K562 (cell line): ENCODE measurements around the gene ARAP1. TPM values are rescaled to one million over a fixed set of nuclear protein-coding genes. Genes with fewer than 3 reads are reported as not detected.

Source experiments
- ARID1B ChIP-seq: fragments of 450-650 bp; IDR thresholded peaks from 2 replicates; pipeline ENCODE4 v1.6.1; 2016; ENCODE audit warnings: antibody characterized with exemption, mild to moderate bottlenecking, inconsistent platforms
- CBFA2T3 ChIP-seq: fragments of 450-650 bp; IDR thresholded peaks from 2 replicates; pipeline ENCODE4 v1.6.1; 2017
- RBBP5 ChIP-seq: fragments of 200-600 bp; sonication (generic); IDR thresholded peaks from 2 replicates; pipeline ENCODE4 v1.6.1; 2012; ENCODE audit warnings: borderline replicate concordance, mild to moderate bottlenecking, low read length, control low read depth, inconsistent platforms; ENCODE audit not compliant: insufficient read depth, poor library complexity, severe bottlenecking
- RFX1 ChIP-seq: fragments of 450-650 bp; IDR thresholded peaks from 2 replicates; pipeline ENCODE4 v1.6.1; 2016; ENCODE audit warnings: mild to moderate bottlenecking, moderate library complexity
- RFX5 ChIP-seq: IDR thresholded peaks from 2 replicates; pipeline ENCODE4 v1.6.1; 2011; ENCODE audit warnings: low read depth, mild to moderate bottlenecking, improper control_type of control experiment, low read length
- SOX6 ChIP-seq: fragments of 450-650 bp; IDR thresholded peaks from 2 replicates; pipeline ENCODE4 v1.6.1; 2014; ENCODE audit warnings: mild to moderate bottlenecking
- TOE1 ChIP-seq, 2 experiments: fragments of 450-650 bp in 1 of 2; sonication (generic) in 1 of 2; formaldehyde crosslinking in 1 of 2; IDR thresholded peaks; 2 replicates each; pipeline versions ENCODE4 v1.7.1 to v1.8.0; 2016 to 2022; ENCODE audit warnings: borderline replicate concordance in 2 of 2, mild to moderate bottlenecking in 2 of 2, antibody characterized with exemption in 1 of 2, inconsistent platforms in 1 of 2, low read depth in 1 of 2, missing genetic modification reagents in 1 of 2, moderate library complexity in 1 of 2
- ZNF444 ChIP-seq: fragments of 250-450 bp; sonication (Bioruptor Pico); IDR thresholded peaks from 2 replicates; pipeline ENCODE4 v1.4.0; 2020; ENCODE audit warnings: mild to moderate bottlenecking, moderate library complexity
- polyA plus RNA-seq, 8 experiments: library from polyadenylated mRNA; depleted of rRNA in 4 of 8; stranded (reverse) in 5 of 8; unstranded in 3 of 8; fragments of >200 nt; fragmentation: Nextera tagmentation in 2 of 8; fragmentation: Illumina TruSeq in 1 of 8; extraction: Ambion mirVana in 2 of 8; extraction: Trizol in 1 of 8; gene quantifications; 2 replicates each; pipeline versions ENCODE4 v1.2.1 to v1.2.3, GENCODE V29; 2011 to 2014; ENCODE audit warnings: inconsistent platforms in 1 of 8, missing spikeins in 1 of 8
- total RNA-seq, 7 experiments: library from RNA; depleted of rRNA in 6 of 7; stranded (reverse); fragments of >200 nt in 6 of 7; fragmentation: Illumina TruSeq in 2 of 7; extraction: Trizol in 2 of 7; gene quantifications; 2 replicates each; pipeline versions ENCODE4 v1.2.1 to v1.2.3, GENCODE V29; 2011 to 2021; ENCODE audit warnings: low replicate concordance in 1 of 7
- TF ChIP-seq, protein P1 (sequence below): fragments of 450-650 bp; IDR thresholded peaks from 2 replicates; pipeline ENCODE4 v1.6.1; 2016; ENCODE audit warnings: mild to moderate bottlenecking, moderate library complexity
- TF ChIP-seq, protein P2 (sequence below): fragments of 250-450 bp; sonication (Bioruptor Pico); IDR thresholded peaks from 2 replicates; pipeline ENCODE4 v1.4.0; 2020

Gene ARAP1
- total and polyA plus RNA-seq, 9 of the 15 experiments (the other 6 are each of a cell fraction or from before 2014, with no cell fraction given): 0.23 to 67.0 (median 24.6) TPM

DNA sequence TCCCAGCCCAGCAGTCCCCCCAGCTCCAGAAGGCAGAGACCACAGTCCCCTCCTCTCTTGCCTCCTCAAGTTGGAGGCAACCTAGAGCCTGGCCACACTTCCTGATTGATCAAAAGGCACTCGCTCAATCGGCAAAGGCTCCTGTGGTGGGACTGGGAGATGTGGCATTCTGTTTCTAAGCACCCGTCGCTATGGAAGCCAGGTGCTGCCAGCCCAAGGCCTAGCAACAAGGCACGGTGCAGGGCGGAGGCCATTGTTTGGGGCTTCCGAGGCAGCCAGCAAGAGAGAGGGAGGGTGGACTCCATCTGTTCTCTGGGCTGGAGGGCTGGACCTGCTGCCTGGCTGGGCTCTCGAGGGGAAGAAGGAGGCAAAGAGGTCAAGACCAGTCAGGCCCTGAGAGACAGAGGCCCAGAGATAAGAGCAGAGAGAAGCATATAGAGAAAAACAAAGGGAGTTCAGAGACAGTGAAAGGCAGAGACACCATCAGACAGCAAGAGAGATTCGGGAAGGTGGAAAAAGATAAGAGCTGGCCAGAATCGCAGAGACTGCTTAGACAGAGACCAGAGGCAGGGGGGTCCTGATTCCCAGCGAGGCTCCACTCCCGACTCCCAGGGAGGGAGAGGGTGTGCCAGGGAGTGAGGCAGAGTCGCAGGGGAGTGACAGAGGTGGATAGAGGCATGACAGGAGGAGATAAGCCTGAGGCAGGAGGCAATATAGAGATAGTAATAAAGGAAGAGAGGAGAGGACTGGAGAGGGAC, 99.2 kb downstream of the ARAP1 start (continued):
- TF ChIP-seq, protein P1, sequence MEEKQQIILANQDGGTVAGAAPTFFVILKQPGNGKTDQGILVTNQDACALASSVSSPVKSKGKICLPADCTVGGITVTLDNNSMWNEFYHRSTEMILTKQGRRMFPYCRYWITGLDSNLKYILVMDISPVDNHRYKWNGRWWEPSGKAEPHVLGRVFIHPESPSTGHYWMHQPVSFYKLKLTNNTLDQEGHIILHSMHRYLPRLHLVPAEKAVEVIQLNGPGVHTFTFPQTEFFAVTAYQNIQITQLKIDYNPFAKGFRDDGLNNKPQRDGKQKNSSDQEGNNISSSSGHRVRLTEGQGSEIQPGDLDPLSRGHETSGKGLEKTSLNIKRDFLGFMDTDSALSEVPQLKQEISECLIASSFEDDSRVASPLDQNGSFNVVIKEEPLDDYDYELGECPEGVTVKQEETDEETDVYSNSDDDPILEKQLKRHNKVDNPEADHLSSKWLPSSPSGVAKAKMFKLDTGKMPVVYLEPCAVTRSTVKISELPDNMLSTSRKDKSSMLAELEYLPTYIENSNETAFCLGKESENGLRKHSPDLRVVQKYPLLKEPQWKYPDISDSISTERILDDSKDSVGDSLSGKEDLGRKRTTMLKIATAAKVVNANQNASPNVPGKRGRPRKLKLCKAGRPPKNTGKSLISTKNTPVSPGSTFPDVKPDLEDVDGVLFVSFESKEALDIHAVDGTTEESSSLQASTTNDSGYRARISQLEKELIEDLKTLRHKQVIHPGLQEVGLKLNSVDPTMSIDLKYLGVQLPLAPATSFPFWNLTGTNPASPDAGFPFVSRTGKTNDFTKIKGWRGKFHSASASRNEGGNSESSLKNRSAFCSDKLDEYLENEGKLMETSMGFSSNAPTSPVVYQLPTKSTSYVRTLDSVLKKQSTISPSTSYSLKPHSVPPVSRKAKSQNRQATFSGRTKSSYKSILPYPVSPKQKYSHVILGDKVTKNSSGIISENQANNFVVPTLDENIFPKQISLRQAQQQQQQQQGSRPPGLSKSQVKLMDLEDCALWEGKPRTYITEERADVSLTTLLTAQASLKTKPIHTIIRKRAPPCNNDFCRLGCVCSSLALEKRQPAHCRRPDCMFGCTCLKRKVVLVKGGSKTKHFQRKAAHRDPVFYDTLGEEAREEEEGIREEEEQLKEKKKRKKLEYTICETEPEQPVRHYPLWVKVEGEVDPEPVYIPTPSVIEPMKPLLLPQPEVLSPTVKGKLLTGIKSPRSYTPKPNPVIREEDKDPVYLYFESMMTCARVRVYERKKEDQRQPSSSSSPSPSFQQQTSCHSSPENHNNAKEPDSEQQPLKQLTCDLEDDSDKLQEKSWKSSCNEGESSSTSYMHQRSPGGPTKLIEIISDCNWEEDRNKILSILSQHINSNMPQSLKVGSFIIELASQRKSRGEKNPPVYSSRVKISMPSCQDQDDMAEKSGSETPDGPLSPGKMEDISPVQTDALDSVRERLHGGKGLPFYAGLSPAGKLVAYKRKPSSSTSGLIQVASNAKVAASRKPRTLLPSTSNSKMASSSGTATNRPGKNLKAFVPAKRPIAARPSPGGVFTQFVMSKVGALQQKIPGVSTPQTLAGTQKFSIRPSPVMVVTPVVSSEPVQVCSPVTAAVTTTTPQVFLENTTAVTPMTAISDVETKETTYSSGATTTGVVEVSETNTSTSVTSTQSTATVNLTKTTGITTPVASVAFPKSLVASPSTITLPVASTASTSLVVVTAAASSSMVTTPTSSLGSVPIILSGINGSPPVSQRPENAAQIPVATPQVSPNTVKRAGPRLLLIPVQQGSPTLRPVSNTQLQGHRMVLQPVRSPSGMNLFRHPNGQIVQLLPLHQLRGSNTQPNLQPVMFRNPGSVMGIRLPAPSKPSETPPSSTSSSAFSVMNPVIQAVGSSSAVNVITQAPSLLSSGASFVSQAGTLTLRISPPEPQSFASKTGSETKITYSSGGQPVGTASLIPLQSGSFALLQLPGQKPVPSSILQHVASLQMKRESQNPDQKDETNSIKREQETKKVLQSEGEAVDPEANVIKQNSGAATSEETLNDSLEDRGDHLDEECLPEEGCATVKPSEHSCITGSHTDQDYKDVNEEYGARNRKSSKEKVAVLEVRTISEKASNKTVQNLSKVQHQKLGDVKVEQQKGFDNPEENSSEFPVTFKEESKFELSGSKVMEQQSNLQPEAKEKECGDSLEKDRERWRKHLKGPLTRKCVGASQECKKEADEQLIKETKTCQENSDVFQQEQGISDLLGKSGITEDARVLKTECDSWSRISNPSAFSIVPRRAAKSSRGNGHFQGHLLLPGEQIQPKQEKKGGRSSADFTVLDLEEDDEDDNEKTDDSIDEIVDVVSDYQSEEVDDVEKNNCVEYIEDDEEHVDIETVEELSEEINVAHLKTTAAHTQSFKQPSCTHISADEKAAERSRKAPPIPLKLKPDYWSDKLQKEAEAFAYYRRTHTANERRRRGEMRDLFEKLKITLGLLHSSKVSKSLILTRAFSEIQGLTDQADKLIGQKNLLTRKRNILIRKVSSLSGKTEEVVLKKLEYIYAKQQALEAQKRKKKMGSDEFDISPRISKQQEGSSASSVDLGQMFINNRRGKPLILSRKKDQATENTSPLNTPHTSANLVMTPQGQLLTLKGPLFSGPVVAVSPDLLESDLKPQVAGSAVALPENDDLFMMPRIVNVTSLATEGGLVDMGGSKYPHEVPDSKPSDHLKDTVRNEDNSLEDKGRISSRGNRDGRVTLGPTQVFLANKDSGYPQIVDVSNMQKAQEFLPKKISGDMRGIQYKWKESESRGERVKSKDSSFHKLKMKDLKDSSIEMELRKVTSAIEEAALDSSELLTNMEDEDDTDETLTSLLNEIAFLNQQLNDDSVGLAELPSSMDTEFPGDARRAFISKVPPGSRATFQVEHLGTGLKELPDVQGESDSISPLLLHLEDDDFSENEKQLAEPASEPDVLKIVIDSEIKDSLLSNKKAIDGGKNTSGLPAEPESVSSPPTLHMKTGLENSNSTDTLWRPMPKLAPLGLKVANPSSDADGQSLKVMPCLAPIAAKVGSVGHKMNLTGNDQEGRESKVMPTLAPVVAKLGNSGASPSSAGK: no peak
- TF ChIP-seq RFX1: peak; percentile 73
- no peak for TF ChIP-seq ZNF444 (CRISPR knock-in tag)
- no peak for TF ChIP-seq RFX5
- peak; percentile 91 for TF ChIP-seq ARID1B
- TF ChIP-seq, protein P2, sequence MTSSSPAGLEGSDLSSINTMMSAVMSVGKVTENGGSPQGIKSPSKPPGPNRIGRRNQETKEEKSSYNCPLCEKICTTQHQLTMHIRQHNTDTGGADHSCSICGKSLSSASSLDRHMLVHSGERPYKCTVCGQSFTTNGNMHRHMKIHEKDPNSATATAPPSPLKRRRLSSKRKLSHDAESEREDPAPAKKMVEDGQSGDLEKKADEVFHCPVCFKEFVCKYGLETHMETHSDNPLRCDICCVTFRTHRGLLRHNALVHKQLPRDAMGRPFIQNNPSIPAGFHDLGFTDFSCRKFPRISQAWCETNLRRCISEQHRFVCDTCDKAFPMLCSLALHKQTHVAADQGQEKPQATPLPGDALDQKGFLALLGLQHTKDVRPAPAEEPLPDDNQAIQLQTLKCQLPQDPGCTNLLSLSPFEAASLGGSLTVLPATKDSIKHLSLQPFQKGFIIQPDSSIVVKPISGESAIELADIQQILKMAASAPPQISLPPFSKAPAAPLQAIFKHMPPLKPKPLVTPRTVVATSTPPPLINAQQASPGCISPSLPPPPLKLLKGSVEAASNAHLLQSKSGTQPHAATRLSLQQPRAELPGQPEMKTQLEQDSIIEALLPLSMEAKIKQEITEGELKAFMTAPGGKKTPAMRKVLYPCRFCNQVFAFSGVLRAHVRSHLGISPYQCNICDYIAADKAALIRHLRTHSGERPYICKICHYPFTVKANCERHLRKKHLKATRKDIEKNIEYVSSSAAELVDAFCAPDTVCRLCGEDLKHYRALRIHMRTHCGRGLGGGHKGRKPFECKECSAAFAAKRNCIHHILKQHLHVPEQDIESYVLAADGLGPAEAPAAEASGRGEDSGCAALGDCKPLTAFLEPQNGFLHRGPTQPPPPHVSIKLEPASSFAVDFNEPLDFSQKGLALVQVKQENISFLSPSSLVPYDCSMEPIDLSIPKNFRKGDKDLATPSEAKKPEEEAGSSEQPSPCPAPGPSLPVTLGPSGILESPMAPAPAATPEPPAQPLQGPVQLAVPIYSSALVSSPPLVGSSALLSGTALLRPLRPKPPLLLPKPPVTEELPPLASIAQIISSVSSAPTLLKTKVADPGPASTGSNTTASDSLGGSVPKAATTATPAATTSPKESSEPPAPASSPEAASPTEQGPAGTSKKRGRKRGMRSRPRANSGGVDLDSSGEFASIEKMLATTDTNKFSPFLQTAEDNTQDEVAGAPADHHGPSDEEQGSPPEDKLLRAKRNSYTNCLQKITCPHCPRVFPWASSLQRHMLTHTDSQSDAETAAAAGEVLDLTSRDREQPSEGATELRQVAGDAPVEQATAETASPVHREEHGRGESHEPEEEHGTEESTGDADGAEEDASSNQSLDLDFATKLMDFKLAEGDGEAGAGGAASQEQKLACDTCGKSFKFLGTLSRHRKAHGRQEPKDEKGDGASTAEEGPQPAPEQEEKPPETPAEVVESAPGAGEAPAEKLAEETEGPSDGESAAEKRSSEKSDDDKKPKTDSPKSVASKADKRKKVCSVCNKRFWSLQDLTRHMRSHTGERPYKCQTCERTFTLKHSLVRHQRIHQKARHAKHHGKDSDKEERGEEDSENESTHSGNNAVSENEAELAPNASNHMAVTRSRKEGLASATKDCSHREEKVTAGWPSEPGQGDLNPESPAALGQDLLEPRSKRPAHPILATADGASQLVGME (CRISPR knock-in tag): no peak
- no peak for TF ChIP-seq TOE1 (IDR thresholded peaks at IDR 0.05; ENCODE audit: borderline replicate concordance)
- TF ChIP-seq TOE1 (CRISPR knock-in tag; IDR thresholded peaks at IDR 0.05; ENCODE audit: borderline replicate concordance, low read depth): no peak
- peak; percentile 81 for TF ChIP-seq SOX6
- TF ChIP-seq CBFA2T3: peak; percentile 93
- no peak for TF ChIP-seq RBBP5
